HepG2 (cell line): Measurements from ENCODE around the gene DDN. TPM values are rescaled to one million over a fixed set of nuclear protein-coding genes. Genes with fewer than 3 reads are reported as not detected.
A peak's percentile ranks its signal among the peaks of the same experiment; 100 is the strongest.

Experiments
- GTF3A ChIP-seq: sonication (generic); formaldehyde crosslinking; conservative IDR thresholded peaks from 2 replicates; pipeline ENCODE4 v1.4.0; 2020; ENCODE audit warnings: mild to moderate bottlenecking, missing genetic modification reagents
- PCBP2 ChIP-seq: fragments of 200-400 bp; formaldehyde crosslinking; optimal IDR thresholded peaks from 2 replicates; pipeline ENCODE3; 2018; ENCODE audit warnings: low read length, low read depth; ENCODE audit not compliant: poor library complexity, severe bottlenecking
- YEATS4 ChIP-seq: sonication (generic); formaldehyde crosslinking; IDR thresholded peaks from 2 replicates; pipeline ENCODE4 v1.4.0; 2020; ENCODE audit warnings: missing genetic modification reagents, borderline replicate concordance
- ZBTB40 ChIP-seq, 2 experiments: fragments of 450-650 bp in 1 of 2; sonication (generic) in 1 of 2; formaldehyde crosslinking in 1 of 2; IDR thresholded peaks; 2 replicates each; pipeline versions ENCODE4 v1.6.1 to v1.8.0; 2016 to 2022; ENCODE audit warnings: antibody characterized with exemption in 1 of 2, mild to moderate bottlenecking in 1 of 2, missing genetic modification reagents in 1 of 2
- ZFP91 ChIP-seq: sonication (generic); formaldehyde crosslinking; IDR thresholded peaks from 2 replicates; pipeline ENCODE4 v1.9.0; 2022; ENCODE audit warnings: missing genetic modification reagents, mild to moderate bottlenecking, borderline replicate concordance
- ZNF20 ChIP-seq: sonication (generic); formaldehyde crosslinking; IDR thresholded peaks from 2 replicates; pipeline ENCODE4 v1.4.0; 2020; ENCODE audit warnings: mild to moderate bottlenecking, moderate library complexity, missing genetic modification reagents
- ZNF543 ChIP-seq: sonication (generic); formaldehyde crosslinking; IDR thresholded peaks from 2 replicates; pipeline ENCODE4 v1.4.0; 2020; ENCODE audit warnings: mild to moderate bottlenecking, missing genetic modification reagents
- ZNF687 ChIP-seq: sonication (generic); formaldehyde crosslinking; IDR thresholded peaks from 2 replicates; pipeline ENCODE4 v1.5.1; 2020; ENCODE audit warnings: mild to moderate bottlenecking, missing genetic modification reagents, moderate library complexity
- polyA plus RNA-seq, 8 experiments: library from polyadenylated mRNA; depleted of rRNA in 3 of 8; stranded (reverse) in 7 of 8; unstranded in 1 of 8; fragments of >200 nt; fragmentation: Illumina TruSeq in 4 of 8; extraction: Trizol in 4 of 8; gene quantifications; 2 replicates each; pipeline versions ENCODE4 v1.2.1 to v1.2.3, GENCODE V29; 2011 to 2016; ENCODE audit warnings: low read depth in 4 of 8, missing spikeins in 1 of 8, mixed read lengths in 1 of 8; ENCODE audit not compliant: insufficient read depth in 1 of 8
- total RNA-seq, 5 experiments: library from RNA; depleted of rRNA; stranded (reverse); fragments of >200 nt; fragmentation: Illumina TruSeq; extraction: Trizol; gene quantifications; 2 replicates each; pipeline ENCODE4 v1.2.3, GENCODE V29; 2016; ENCODE audit warnings: low read depth in 1 of 5
- TF ChIP-seq, protein P1 (sequence below): sonication (generic); formaldehyde crosslinking; IDR thresholded peaks from 2 replicates; pipeline ENCODE4 v1.4.0; 2020; ENCODE audit warnings: low read depth, mild to moderate bottlenecking, missing genetic modification reagents

The DDN gene
- total and polyA plus RNA-seq, 2 of the 13 experiments (the other 11 are each of a cell fraction or from before 2014, with no cell fraction given): 0.24 to 0.53 TPM

DNA sequence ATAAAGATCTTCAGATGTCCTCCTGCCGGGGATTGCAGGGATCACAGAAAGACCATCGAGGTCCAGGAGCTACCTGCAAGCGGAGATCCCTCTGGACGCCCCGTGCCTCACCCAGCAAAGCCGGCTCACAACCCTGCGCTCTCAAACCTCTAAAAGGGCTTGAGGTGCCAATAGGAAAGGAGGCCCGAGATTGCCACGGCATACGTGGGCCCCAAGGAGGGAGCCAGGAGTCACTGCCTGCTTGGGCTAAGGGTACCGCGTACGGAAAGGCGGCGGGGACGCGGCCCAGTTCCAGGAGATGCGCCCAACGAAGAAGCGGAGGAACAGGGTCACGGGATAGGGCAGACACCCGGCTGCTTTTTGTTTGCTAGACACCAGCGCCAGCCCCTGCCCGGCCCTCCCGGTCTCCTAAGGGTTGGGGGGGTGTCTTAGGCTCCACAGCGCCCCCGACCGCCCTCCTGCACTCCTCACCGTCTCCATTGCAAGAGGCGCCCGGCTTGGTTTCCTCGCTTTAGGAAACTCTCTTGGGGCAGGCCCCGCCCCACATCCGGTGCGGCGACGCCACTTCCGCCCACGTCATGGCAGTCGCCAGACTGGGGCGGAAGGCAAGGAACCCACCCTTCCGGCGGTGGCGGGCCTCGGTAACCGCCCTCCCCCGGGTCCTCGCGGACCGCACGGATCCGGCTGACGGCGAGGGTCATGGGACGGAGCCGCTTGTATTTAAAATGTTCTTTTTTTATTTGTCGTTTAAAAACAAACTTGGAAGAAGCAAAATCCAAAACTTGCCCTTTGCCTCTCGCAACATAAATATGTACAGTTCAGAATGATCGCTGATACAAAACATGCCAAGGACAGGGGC is 19.3 kb upstream of the DDN start, which contains the start of gene PRKAG1 (continued):
- TF ChIP-seq ZBTB40 (IDR thresholded peaks at IDR 0.05) (peak; percentile 83), ZBTB40 (CRISPR knock-in tag; IDR thresholded peaks at IDR 0.05) (peak; percentile 2; the same call in 1 of the 2 replicates), ZFP91 (CRISPR knock-in tag) (peak; percentile 85; the same call in 1 of the 2 replicates), ZNF543 (CRISPR knock-in tag) (peak; percentile 45; the same call in 1 of the 2 replicates), ZNF687 (CRISPR knock-in tag) (peak; percentile 91), ZNF20 (no peak), YEATS4 (peak; percentile 72; the same call in 1 of the 2 replicates), GTF3A (no peak), PCBP2 (no peak)
- TF ChIP-seq, protein P1, sequence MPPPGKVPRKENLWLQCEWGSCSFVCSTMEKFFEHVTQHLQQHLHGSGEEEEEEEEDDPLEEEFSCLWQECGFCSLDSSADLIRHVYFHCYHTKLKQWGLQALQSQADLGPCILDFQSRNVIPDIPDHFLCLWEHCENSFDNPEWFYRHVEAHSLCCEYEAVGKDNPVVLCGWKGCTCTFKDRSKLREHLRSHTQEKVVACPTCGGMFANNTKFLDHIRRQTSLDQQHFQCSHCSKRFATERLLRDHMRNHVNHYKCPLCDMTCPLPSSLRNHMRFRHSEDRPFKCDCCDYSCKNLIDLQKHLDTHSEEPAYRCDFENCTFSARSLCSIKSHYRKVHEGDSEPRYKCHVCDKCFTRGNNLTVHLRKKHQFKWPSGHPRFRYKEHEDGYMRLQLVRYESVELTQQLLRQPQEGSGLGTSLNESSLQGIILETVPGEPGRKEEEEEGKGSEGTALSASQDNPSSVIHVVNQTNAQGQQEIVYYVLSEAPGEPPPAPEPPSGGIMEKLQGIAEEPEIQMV (CRISPR knock-in tag): peak; percentile 95
